ENCODE results near the gene CMTM8. TPM values are rescaled to one million over a fixed set of nuclear protein-coding genes. Genes with fewer than 3 reads are reported as not detected.

Gene CMTM8
- total and polyA plus RNA-seq, 8 donors: 1.3 to 8.1 (median 5.3) TPM; not detected in 2

DNA sequence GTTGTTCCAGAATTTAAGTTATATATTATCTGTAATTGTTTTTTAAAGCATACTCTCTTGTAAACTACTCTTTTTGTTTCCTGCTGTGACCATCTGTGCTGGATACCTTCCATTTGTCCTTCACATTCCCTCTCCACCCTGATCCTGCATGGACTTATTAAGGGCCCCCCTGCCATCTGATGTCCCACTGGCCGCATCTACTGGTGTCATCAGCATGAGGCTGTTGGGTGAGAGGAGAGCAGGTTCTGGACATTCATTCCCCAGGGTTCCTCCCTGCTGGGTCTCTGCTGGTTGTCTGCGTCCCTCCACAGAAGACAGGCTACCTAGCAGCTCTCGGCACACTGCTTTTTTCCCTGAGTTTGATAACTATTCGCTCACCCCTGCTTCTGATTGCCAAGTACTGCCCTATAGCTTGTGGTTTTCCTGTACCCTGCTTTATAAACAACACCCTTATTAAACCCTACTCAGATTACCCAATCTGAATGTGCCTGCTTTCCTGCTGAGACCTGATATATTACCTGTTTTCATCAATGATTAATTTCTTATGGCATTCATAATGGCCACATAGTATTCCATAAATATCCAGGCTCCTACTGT lies 7.7 kb downstream of the CMTM8 start:
- Histone ChIP-seq H3K27ac (peak overlapping the region; percentile 25 to 77 (median 60)), H3K27me3 (no peaks in the 10 kb centered on the region), H3K4me1 (peaks cover 13 to 28% (median 19%) of the 10 kb centered on the region in 4 donors), H3K4me3 (no peak overlapping the region), H3K9me3 (no peaks in the 10 kb centered on the region), H3K36me3 (no peaks in the 10 kb centered on the region)
- DNase-seq: peak in 1 of 2 donors; percentile 13
- intact Hi-C loops (cut with DNase I; ENCODE audit: low total_unique reads): no loop called here
- WGBS, 5 donors: 38 to 60% (median 45%) methylated on average over 4 of the region's 4 CpGs
- TF ChIP-seq, protein P1, sequence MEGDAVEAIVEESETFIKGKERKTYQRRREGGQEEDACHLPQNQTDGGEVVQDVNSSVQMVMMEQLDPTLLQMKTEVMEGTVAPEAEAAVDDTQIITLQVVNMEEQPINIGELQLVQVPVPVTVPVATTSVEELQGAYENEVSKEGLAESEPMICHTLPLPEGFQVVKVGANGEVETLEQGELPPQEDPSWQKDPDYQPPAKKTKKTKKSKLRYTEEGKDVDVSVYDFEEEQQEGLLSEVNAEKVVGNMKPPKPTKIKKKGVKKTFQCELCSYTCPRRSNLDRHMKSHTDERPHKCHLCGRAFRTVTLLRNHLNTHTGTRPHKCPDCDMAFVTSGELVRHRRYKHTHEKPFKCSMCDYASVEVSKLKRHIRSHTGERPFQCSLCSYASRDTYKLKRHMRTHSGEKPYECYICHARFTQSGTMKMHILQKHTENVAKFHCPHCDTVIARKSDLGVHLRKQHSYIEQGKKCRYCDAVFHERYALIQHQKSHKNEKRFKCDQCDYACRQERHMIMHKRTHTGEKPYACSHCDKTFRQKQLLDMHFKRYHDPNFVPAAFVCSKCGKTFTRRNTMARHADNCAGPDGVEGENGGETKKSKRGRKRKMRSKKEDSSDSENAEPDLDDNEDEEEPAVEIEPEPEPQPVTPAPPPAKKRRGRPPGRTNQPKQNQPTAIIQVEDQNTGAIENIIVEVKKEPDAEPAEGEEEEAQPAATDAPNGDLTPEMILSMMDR (IDR thresholded peaks at IDR 0.05): no peak
- peak in 1 of 3 donors; percentile 17 for TF ChIP-seq POLR2AphosphoS5 (IDR thresholded peaks at IDR 0.05)
- no peak for TF ChIP-seq EP300 (IDR thresholded peaks at IDR 0.05)
- TF ChIP-seq POLR2A (IDR thresholded peaks at IDR 0.05): no peak

DNA sequence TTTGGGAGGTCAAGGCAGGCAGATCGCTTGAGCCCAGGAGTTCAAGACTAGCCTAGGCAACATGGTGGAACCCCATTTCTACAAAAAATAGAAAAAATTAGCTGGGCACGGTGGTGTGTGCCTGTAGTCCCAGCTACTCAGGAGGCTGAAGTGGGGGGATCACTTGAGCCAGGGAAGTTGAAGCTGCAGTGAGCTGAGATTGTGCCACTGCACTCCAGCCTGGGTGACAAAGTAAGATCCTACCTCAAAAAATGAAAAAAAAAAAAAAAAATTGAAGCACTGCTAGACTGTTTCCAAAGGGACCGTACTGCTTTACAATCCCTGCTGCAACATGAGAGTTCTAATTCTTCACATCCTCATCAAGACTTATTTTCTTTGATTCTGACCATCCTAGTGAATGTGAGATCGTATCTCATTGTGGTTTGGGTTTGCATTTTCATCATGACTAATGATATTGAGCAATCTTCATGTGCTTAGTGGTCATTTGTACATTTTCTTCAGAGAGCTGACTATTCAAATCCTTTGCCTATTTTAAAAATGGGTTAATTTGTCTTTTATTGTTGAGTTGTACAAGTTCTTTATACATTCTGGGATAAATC lies 10.8 kb downstream of the CMTM8 start:
- DNase-seq: no peak
- Histone ChIP-seq H3K9me3 (peaks cover 0 to 6% (median 0%) of the 10 kb centered on the region in 4 donors), H3K4me3 (no peak overlapping the region), H3K27me3 (no peaks in the 10 kb centered on the region), H3K4me1 (peaks cover 12 to 23% (median 14%) of the 10 kb centered on the region in 4 donors), H3K27ac (no peak overlapping the region), H3K36me3 (no peaks in the 10 kb centered on the region)
- WGBS, 5 donors: 83 to 87% (median 86%) methylated on average over 4 of the region's 4 CpGs
- no peak for TF ChIP-seq POLR2A (IDR thresholded peaks at IDR 0.05)
- no peak for TF ChIP-seq POLR2AphosphoS5 (IDR thresholded peaks at IDR 0.05)
- TF ChIP-seq, protein P1 (IDR thresholded peaks at IDR 0.05): no peak
- no peak for TF ChIP-seq EP300 (IDR thresholded peaks at IDR 0.05)
- intact Hi-C loops (cut with DNase I; ENCODE audit: low total_unique reads): no loop called here

DNA sequence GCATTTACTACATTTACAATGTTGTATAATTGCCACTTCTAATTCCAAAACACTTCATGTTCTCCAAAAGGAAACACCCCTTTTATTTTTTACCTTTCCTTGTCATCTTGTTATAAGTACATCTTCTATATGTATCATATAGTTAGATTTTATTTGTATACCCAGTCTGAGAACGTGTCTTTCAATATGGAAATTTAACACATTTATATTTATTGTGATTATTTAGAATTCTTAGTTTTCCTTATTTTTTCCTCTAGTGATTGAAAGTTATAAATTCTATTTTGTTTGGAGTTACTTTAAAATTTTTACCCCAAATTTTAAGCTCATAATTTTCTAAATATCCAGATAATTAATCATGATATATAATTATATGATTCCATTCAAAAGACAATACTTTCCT lies 15.8 kb downstream of the CMTM8 start:
- Histone ChIP-seq H3K36me3 (no peaks in the 10 kb centered on the region), H3K9me3 (peaks cover 0 to 6% (median 0%) of the 10 kb centered on the region in 4 donors), H3K27me3 (no peaks in the 10 kb centered on the region), H3K4me3 (no peak overlapping the region), H3K4me1 (no peaks in the 10 kb centered on the region), H3K27ac (no peak overlapping the region)
- intact Hi-C loops (cut with DNase I; ENCODE audit: low total_unique reads): no loop called here
- WGBS, 5 donors: 92 to 96% (median 95%) methylated on average over 1 of the region's 1 CpG
- DNase-seq: no peak
- TF ChIP-seq POLR2A (IDR thresholded peaks at IDR 0.05) (no peak), POLR2AphosphoS5 (IDR thresholded peaks at IDR 0.05) (no peak), EP300 (IDR thresholded peaks at IDR 0.05) (no peak)
- TF ChIP-seq, protein P1 (IDR thresholded peaks at IDR 0.05): no peak

DNA sequence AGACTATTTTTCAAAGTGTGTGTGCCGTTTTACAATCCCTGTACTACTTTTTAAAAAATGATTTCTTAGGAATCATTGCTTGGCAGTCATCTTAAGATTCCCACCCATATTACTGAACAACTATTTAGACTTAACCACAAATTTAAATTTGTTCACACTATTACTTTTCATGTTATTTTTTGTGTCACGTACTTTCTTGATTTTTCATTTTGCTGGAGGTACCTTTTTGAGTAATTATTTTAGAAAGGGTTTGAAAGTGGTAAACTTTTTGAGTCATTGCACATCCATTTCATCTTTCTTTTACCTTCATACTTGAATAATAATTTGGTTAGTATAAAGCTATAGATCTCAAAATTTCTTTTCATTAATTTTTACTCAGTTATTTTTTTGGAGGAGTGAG lies 16.9 kb downstream of the CMTM8 start:
- peaks cover 0 to 6% (median 0%) of the 10 kb centered on the region in 4 donors for H3K9me3 ChIP-seq
- DNase-seq: no peak
- intact Hi-C loops (cut with DNase I; ENCODE audit: low total_unique reads): no loop called here
- WGBS, 5 donors: 81 to 96% (median 84%) methylated on average over 2 of the region's 2 CpGs
- no peak overlapping the region for H3K27ac ChIP-seq
- no peaks in the 10 kb centered on the region for H3K27me3 ChIP-seq
- TF ChIP-seq POLR2A (IDR thresholded peaks at IDR 0.05): no peak
- TF ChIP-seq POLR2AphosphoS5 (IDR thresholded peaks at IDR 0.05): no peak
- TF ChIP-seq, protein P1 (IDR thresholded peaks at IDR 0.05): no peak
- TF ChIP-seq EP300 (IDR thresholded peaks at IDR 0.05): no peak
- H3K4me3 ChIP-seq: no peak overlapping the region
- no peaks in the 10 kb centered on the region for H3K4me1 ChIP-seq
- no peaks in the 10 kb centered on the region for H3K36me3 ChIP-seq
